MM.1S (cell line): ENCODE results near the gene ANKLE2.

Source experiments
- EZH2 ChIP-seq: fragments of 300-600 bp; sonication (generic); optimal IDR thresholded peaks from 2 replicates; pipeline ENCODE3; 2017; ENCODE audit warnings: low read depth, mild to moderate bottlenecking, antibody characterized with exemption, low read length, mixed read lengths
- EZH2phosphoT487 ChIP-seq: fragments of 300-600 bp; sonication (generic); IDR thresholded peaks from 2 replicates; pipeline ENCODE4 v1.6.1; 2018; ENCODE audit warnings: antibody characterized with exemption, low read length
- TF ChIP-seq, protein P1 (sequence below): fragments of 300-600 bp; sonication (generic); IDR thresholded peaks from 2 replicates; pipeline ENCODE4 v1.5.1; 2016; ENCODE audit warnings: antibody characterized with exemption, low read length, mixed read lengths

DNA sequence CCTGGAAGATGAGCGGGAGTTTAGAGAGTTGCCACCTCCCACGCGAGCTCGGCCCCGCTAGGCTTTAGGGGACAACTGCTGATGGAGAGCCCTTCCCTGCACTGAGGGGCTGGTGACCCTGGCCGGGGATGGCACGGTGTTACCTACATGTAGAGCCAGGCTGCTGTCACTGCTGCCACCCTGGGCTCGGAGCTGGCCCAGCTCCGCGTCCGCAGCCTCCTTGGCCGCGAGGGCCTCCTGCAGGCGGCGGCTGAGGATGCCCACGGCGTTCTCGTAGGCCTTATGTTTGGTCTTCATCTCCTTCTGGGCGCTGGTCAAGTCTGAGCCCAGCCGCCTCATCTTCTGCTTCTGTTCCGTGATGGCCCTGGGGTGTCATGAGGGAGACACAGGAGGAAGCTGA is 24.6 kb upstream of the ANKLE2 start:
- TF ChIP-seq, protein P1, sequence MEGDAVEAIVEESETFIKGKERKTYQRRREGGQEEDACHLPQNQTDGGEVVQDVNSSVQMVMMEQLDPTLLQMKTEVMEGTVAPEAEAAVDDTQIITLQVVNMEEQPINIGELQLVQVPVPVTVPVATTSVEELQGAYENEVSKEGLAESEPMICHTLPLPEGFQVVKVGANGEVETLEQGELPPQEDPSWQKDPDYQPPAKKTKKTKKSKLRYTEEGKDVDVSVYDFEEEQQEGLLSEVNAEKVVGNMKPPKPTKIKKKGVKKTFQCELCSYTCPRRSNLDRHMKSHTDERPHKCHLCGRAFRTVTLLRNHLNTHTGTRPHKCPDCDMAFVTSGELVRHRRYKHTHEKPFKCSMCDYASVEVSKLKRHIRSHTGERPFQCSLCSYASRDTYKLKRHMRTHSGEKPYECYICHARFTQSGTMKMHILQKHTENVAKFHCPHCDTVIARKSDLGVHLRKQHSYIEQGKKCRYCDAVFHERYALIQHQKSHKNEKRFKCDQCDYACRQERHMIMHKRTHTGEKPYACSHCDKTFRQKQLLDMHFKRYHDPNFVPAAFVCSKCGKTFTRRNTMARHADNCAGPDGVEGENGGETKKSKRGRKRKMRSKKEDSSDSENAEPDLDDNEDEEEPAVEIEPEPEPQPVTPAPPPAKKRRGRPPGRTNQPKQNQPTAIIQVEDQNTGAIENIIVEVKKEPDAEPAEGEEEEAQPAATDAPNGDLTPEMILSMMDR, result no peak
- TF ChIP-seq EZH2 (no peak), EZH2phosphoT487 (no peak)
